GM06990 (cell line): Measurements from ENCODE around the gene TM7SF2.

Source experiments
- DNase-seq: peaks from one replicate; pipeline ENCODE4 v3.0.0-alpha.2; 2011; ENCODE audit not compliant: insufficient read length; ENCODE audit errors: extremely low read depth
- H3K27me3 ChIP-seq: replicated peaks from 2 replicates; pipeline ENCODE4 v1.6.0; 2011; ENCODE audit warnings: low read length; ENCODE audit not compliant: control insufficient read depth, insufficient read depth
- H3K36me3 ChIP-seq: 2 replicates; pipeline ENCODE4 v1.5.1; 2011; ENCODE audit warnings: low read length; ENCODE audit not compliant: control insufficient read depth, insufficient read depth
- H3K4me3 ChIP-seq: replicated peaks from 2 replicates; pipeline ENCODE4 v1.5.1; 2011; ENCODE audit warnings: low read depth, mild to moderate bottlenecking, control low read depth, low read length
- CTCF ChIP-seq: IDR thresholded peaks from 2 replicates; pipeline ENCODE4 v1.5.1; 2011; ENCODE audit warnings: low read length, control low read depth, mild to moderate bottlenecking, inconsistent platforms; ENCODE audit not compliant: insufficient read depth, poor library complexity, severe bottlenecking

The TM7SF2 gene

GRCh38 chr11:65150509-65151299 lies 39.0 kb downstream of the TM7SF2 start:
- Histone ChIP-seq H3K27me3 (no peaks in the 10 kb centered on the region), H3K36me3 (no peaks in the 10 kb centered on the region), H3K4me3 (no peak overlapping the region)
- no peak for TF ChIP-seq CTCF
- no peak for DNase-seq

GRCh38 chr11:65151331-65151899 lies 39.7 kb downstream of the TM7SF2 start:
- no peak for DNase-seq
- no peaks in the 10 kb centered on the region for H3K27me3 ChIP-seq
- no peaks in the 10 kb centered on the region for H3K36me3 ChIP-seq
- no peak for TF ChIP-seq CTCF
- H3K4me3 ChIP-seq: no peak overlapping the region

GRCh38 chr11:65152122-65152521 lies 40.5 kb downstream of the TM7SF2 start:
- no peaks in the 10 kb centered on the region for H3K36me3 ChIP-seq
- TF ChIP-seq CTCF: no peak
- H3K27me3 ChIP-seq: no peaks in the 10 kb centered on the region
- DNase-seq: no peak
- H3K4me3 ChIP-seq: no peak overlapping the region

- H3K4me3 ChIP-seq: no peak overlapping the region
- no peak for TF ChIP-seq CTCF
- no peaks in the 10 kb centered on the region for H3K27me3 ChIP-seq
- no peaks in the 10 kb centered on the region for H3K36me3 ChIP-seq
- DNase-seq: no peak
Observed at GRCh38 chr11:65156256-65156655, 44.6 kb downstream of the TM7SF2 start.

GRCh38 chr11:65156926-65157325 lies 45.3 kb downstream of the TM7SF2 start:
- no peak for TF ChIP-seq CTCF
- Histone ChIP-seq H3K27me3 (no peaks in the 10 kb centered on the region), H3K36me3 (no peaks in the 10 kb centered on the region), H3K4me3 (no peak overlapping the region)
- no peak for DNase-seq

GRCh38 chr11:65157336-65157735 lies 45.7 kb downstream of the TM7SF2 start:
- no peak for TF ChIP-seq CTCF

More at GRCh38 chr11:65157336-65157735, 45.7 kb downstream of the TM7SF2 start:
- Histone ChIP-seq H3K27me3 (no peaks in the 10 kb centered on the region), H3K4me3 (no peak overlapping the region), H3K36me3 (no peaks in the 10 kb centered on the region)
- no peak for DNase-seq
